HepG2 (cell line): Measurements from ENCODE around the gene COX7A2L. TPM values are rescaled to one million over a fixed set of nuclear protein-coding genes. Genes with fewer than 3 reads are reported as not detected.

Experiments used
- ATAC-seq: fragments of 200-7000 bp; cut with Tn5 transposase; 3 replicates; pipeline ENCODE4 v1.9.1; 2020; ENCODE audit warnings: mild to moderate bottlenecking, moderate library complexity
- BruUV-seq: library from RNA; stranded (reverse); fragments of 400-500 nt; replicated peaks from 2 replicates; lab custom pipeline; 2021; lab: Mats Ljungman, UMichigan
- CTCF ChIA-PET: fragments of 300-600 bp; formaldehyde crosslinking; extraction: SDS; loops from one replicate; lab custom pipeline; 2021; ENCODE audit warnings: low total read pairs, inconsistent platforms, low intra/inter-chr PET ratio; lab: Yijun Ruan, JAX
- POLR2A ChIA-PET: fragments of 350-600 bp; sonication (Branson Sonifier 250); formaldehyde crosslinking; loops from one replicate; lab custom pipeline; 2020; ENCODE audit warnings: antibody characterized with exemption, inconsistent platforms; lab: Yijun Ruan, JAX
- DNase-seq: peaks from one replicate; pipeline ENCODE4 v3.0.0-alpha.2; 2015; ENCODE audit warnings: low spot score
- FAIRE-seq: peaks from 3 replicates; lab custom pipeline; 2011; peaks lifted over from hg19 to GRCh38; lab: Jason Lieb, UNC
- H2AFZ ChIP-seq: one replicate; pipeline ENCODE4 v1.6.1; 2011; ENCODE audit warnings: low read length, inconsistent platforms
- H3K27ac ChIP-seq: fragments of 300-600 bp; 3 replicates; pipeline ENCODE4 v1.8.0; 2011; ENCODE audit warnings: mixed run types, mild to moderate bottlenecking, mixed read lengths, low read length, inconsistent platforms; ENCODE audit not compliant: insufficient read depth; ENCODE audit errors: extremely low read length
- H3K27me3 ChIP-seq, 2 experiments: fragments of 200-600 bp in 1 of 2; 2 replicates in 1 of 2; 3 replicates in 1 of 2; pipeline versions ENCODE4 v1.6.0 to v1.8.0; 2011; ENCODE audit warnings: low read length in 2 of 2, mild to moderate bottlenecking in 2 of 2, moderate library complexity in 2 of 2, inconsistent platforms in 1 of 2; ENCODE audit not compliant: insufficient read depth in 2 of 2, control insufficient read depth in 1 of 2
- H3K36me3 ChIP-seq, 2 experiments: fragments of 200-600 bp in 1 of 2; replicated peaks in 1 of 2; 2 replicates in 1 of 2; 3 replicates in 1 of 2; pipeline versions ENCODE4 v1.5.1 to v1.8.0; 2011; ENCODE audit warnings: low read length in 2 of 2, inconsistent platforms in 1 of 2; ENCODE audit not compliant: insufficient read depth in 2 of 2, control insufficient read depth in 1 of 2
- H3K4me1 ChIP-seq: 2 replicates; pipeline ENCODE4 v1.5.1; 2012; ENCODE audit warnings: low read length, inconsistent platforms; ENCODE audit not compliant: insufficient read depth
- H3K4me2 ChIP-seq: 2 replicates; pipeline ENCODE4 v1.6.0; 2011; ENCODE audit warnings: low read depth, low read length, inconsistent platforms
- H3K4me3 ChIP-seq, 3 experiments: fragments of 200-600 bp in 1 of 3; sonication (generic), shearing (Covaris generic) in 1 of 3; replicated peaks in 1 of 3; 2 replicates each; pipeline ENCODE4 v1.5.1; 2011 to 2016; ENCODE audit warnings: low read length in 3 of 3, inconsistent platforms in 2 of 3, low read depth in 2 of 3, mild to moderate bottlenecking in 2 of 3, control low read depth in 1 of 3, mixed read lengths in 1 of 3; ENCODE audit not compliant: insufficient read depth in 1 of 3
- H3K79me2 ChIP-seq: one replicate; pipeline ENCODE4 v1.6.1; 2011; ENCODE audit warnings: low read length, inconsistent platforms; ENCODE audit not compliant: insufficient read depth
- H3K9ac ChIP-seq: 2 replicates; pipeline ENCODE4 v1.6.0; 2011; ENCODE audit warnings: mild to moderate bottlenecking, low read depth, low read length, inconsistent platforms; ENCODE audit not compliant: insufficient read depth
- H3K9me3 ChIP-seq: 2 replicates; pipeline ENCODE4 v1.5.1; 2012; ENCODE audit warnings: mild to moderate bottlenecking, low read length
- H4K20me1 ChIP-seq: 2 replicates; pipeline ENCODE4 v1.6.0; 2011; ENCODE audit warnings: inconsistent platforms, mild to moderate bottlenecking, low read length, moderate library complexity; ENCODE audit not compliant: insufficient read depth
- AGO2 ChIP-seq: fragments of 200-400 bp; formaldehyde crosslinking; optimal IDR thresholded peaks from 2 replicates; pipeline ENCODE3; 2017; ENCODE audit warnings: mild to moderate bottlenecking, low read depth, low read length, moderate library complexity
- FIP1L1 ChIP-seq: fragments of 200-400 bp; formaldehyde crosslinking; IDR thresholded peaks from 2 replicates; pipeline ENCODE4 v1.6.1; 2018; ENCODE audit warnings: low read depth, mild to moderate bottlenecking, low read length, moderate library complexity, borderline replicate concordance; ENCODE audit not compliant: insufficient read depth
- IKZF4 ChIP-seq: sonication (generic); formaldehyde crosslinking; IDR thresholded peaks from 2 replicates; pipeline ENCODE4 v1.5.1; 2020; ENCODE audit warnings: borderline replicate concordance, mild to moderate bottlenecking, low read depth, missing genetic modification reagents; ENCODE audit errors: not compliant biosample characterization
- MAFF ChIP-seq: IDR thresholded peaks from 2 replicates; pipeline ENCODE4 v1.6.1; 2011; ENCODE audit warnings: low read depth, low read length, improper control_type of control experiment
- MED8 ChIP-seq: sonication (generic); formaldehyde crosslinking; IDR thresholded peaks from 2 replicates; pipeline ENCODE4 v1.8.1; 2023; ENCODE audit warnings: mild to moderate bottlenecking, missing genetic modification reagents; ENCODE audit not compliant: insufficient replicate concordance
- PAX8 ChIP-seq: sonication (generic); formaldehyde crosslinking; IDR thresholded peaks from 2 replicates; pipeline ENCODE4 v1.8.0; 2022; ENCODE audit warnings: mild to moderate bottlenecking, missing genetic modification reagents, borderline replicate concordance
- PHF21A ChIP-seq: sonication (generic); formaldehyde crosslinking; IDR thresholded peaks from 2 replicates; pipeline ENCODE4 v1.5.0; 2020; ENCODE audit warnings: mild to moderate bottlenecking, missing genetic modification reagents
- REXO4 ChIP-seq: sonication (generic); formaldehyde crosslinking; IDR thresholded peaks from 2 replicates; pipeline ENCODE4 v1.8.0; 2022; ENCODE audit warnings: missing genetic modification reagents, mild to moderate bottlenecking, borderline replicate concordance
- ZBTB7B ChIP-seq: sonication (generic); formaldehyde crosslinking; IDR thresholded peaks from 2 replicates; pipeline ENCODE4 v1.4.0; 2020; ENCODE audit warnings: missing genetic modification reagents
- ZIK1 ChIP-seq: sonication (generic); formaldehyde crosslinking; IDR thresholded peaks from 2 replicates; pipeline ENCODE4 v1.5.0; 2020; ENCODE audit warnings: mild to moderate bottlenecking, low read depth, missing genetic modification reagents, borderline replicate concordance
- ZNF496 ChIP-seq: sonication (generic); formaldehyde crosslinking; IDR thresholded peaks from 2 replicates; pipeline ENCODE4 v1.8.1; 2023; ENCODE audit warnings: mild to moderate bottlenecking, moderate library complexity, missing genetic modification reagents; ENCODE audit not compliant: insufficient replicate concordance
- ZNF562 ChIP-seq: sonication (generic); formaldehyde crosslinking; IDR thresholded peaks from 2 replicates; pipeline ENCODE4 v1.8.0; 2022; ENCODE audit warnings: missing genetic modification reagents, borderline replicate concordance
- ZNF687 ChIP-seq: sonication (generic); formaldehyde crosslinking; IDR thresholded peaks from 2 replicates; pipeline ENCODE4 v1.5.1; 2020; ENCODE audit warnings: mild to moderate bottlenecking, missing genetic modification reagents, moderate library complexity
- ZNF777 ChIP-seq: sonication (generic); formaldehyde crosslinking; IDR thresholded peaks from 2 replicates; pipeline ENCODE4 v1.4.0; 2020; ENCODE audit warnings: missing genetic modification reagents
- WGBS: methylation state at CpG from one replicate; pipeline ENCODE4 v1.1.6; 2017; ENCODE audit warnings: low lambda C conversion rate; 5-methylcytosine and 5-hydroxymethylcytosine counted together
- in situ Hi-C: cut with HindIII; loops from 2 replicates; pipeline ENCODE4 v1.10.0; 2017; ENCODE audit warnings: low pct_unique_long_range_greater_than_20kb; ENCODE audit not compliant: extremely low pct_ligation_motif_present
- intact Hi-C: fragments of 100-400 bp; cut with micrococcal nuclease; formaldehyde crosslinking; loops from one replicate; pipeline ENCODE4 v1.10.0; 2022; ENCODE audit not compliant: unreplicated experiment
- polyA plus RNA-seq, 8 experiments: library from polyadenylated mRNA; depleted of rRNA in 3 of 8; stranded (reverse) in 7 of 8; unstranded in 1 of 8; fragments of >200 nt; fragmentation: Illumina TruSeq in 4 of 8; extraction: Trizol in 4 of 8; gene quantifications; 2 replicates each; pipeline versions ENCODE4 v1.2.1 to v1.2.3, GENCODE V29; 2011 to 2016; ENCODE audit warnings: low read depth in 4 of 8, missing spikeins in 1 of 8, mixed read lengths in 1 of 8; ENCODE audit not compliant: insufficient read depth in 1 of 8
- total RNA-seq, 5 experiments: library from RNA; depleted of rRNA; stranded (reverse); fragments of >200 nt; fragmentation: Illumina TruSeq; extraction: Trizol; gene quantifications; 2 replicates each; pipeline ENCODE4 v1.2.3, GENCODE V29; 2016; ENCODE audit warnings: low read depth in 1 of 5
- TF ChIP-seq, protein P1 (sequence below): sonication (generic); formaldehyde crosslinking; IDR thresholded peaks from 2 replicates; pipeline ENCODE4 v1.8.0; 2023; ENCODE audit warnings: mild to moderate bottlenecking, missing genetic modification reagents
- TF ChIP-seq, protein P2 (sequence below): sonication (generic); formaldehyde crosslinking; IDR thresholded peaks from 2 replicates; pipeline ENCODE4 v1.5.1; 2020; ENCODE audit warnings: missing genetic modification reagents, mild to moderate bottlenecking, borderline replicate concordance

COX7A2L gene
- total and polyA plus RNA-seq, 2 of the 13 experiments (the other 11 are each of a cell fraction or from before 2014, with no cell fraction given) = 155 to 201 TPM

DNA sequence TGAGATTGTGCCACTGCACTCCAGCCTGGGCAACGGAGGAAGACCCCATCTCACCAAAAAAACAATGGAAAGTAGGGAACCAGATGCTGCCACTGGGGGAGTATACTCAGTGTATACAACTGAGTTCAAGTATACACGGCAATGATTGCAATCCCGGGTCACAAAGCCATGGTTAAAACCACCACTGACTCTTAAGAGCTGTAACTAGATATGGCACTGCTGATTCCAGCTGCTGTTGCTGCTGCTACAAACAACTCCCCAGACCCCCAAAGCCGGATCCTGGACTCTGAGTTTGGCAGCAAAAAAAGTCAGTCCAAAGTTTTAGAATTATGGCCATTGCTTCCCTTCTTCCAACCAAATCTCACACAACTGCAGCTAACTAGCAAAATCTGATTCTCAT is 43.7 kb upstream of the COX7A2L start:
- CTCF ChIA-PET = no interaction called here
- intact Hi-C loops (no loop called here), in situ Hi-C loops (no loop called here)
- no peak for FAIRE-seq
- no peak overlapping the region for H3K9ac ChIP-seq
- H3K4me3 ChIP-seq = no peak overlapping the region
- no peaks in the 10 kb centered on the region for H3K9me3 ChIP-seq
- H3K79me2 ChIP-seq = no peaks in the 10 kb centered on the region
- BruUV-seq = no TSS peak
- no peaks in the 10 kb centered on the region for H3K4me1 ChIP-seq
- H3K27ac ChIP-seq = no peak overlapping the region
- POLR2A ChIA-PET = no interaction called here
- H4K20me1 ChIP-seq = no peaks in the 10 kb centered on the region
- DNase-seq = no peak
- H3K4me2 ChIP-seq = no peak overlapping the region
- WGBS = 39% methylated on average over 4 of the region's 4 CpGs
- no peak overlapping the region for H2AFZ ChIP-seq
- no peaks in the 10 kb centered on the region for H3K36me3 ChIP-seq
- H3K27me3 ChIP-seq = no peaks in the 10 kb centered on the region
- ATAC-seq = no peak
- TF ChIP-seq AGO2 = no peak
- TF ChIP-seq, protein P1, sequence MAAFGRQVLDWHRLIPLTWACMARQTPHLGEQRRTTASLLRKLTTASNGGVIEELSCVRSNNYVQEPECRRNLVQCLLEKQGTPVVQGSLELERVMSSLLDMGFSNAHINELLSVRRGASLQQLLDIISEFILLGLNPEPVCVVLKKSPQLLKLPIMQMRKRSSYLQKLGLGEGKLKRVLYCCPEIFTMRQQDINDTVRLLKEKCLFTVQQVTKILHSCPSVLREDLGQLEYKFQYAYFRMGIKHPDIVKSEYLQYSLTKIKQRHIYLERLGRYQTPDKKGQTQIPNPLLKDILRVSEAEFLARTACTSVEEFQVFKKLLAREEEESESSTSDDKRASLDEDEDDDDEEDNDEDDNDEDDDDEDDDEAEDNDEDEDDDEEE = no peak
- no peak for TF ChIP-seq ZNF562 (CRISPR knock-in tag)
- TF ChIP-seq MED8 (CRISPR knock-in tag) = no peak
- no peak for TF ChIP-seq ZNF777 (CRISPR knock-in tag)
- TF ChIP-seq ZIK1 (CRISPR knock-in tag) = no peak
- no peak for TF ChIP-seq ZNF496 (CRISPR knock-in tag)
- no peak for TF ChIP-seq IKZF4 (CRISPR knock-in tag)
- no peak for TF ChIP-seq MAFF
- no peak for TF ChIP-seq PHF21A (CRISPR knock-in tag)
- TF ChIP-seq FIP1L1 = no peak
- TF ChIP-seq ZBTB7B (CRISPR knock-in tag) = no peak
- no peak for TF ChIP-seq ZNF687 (CRISPR knock-in tag)
- TF ChIP-seq REXO4 (CRISPR knock-in tag) = no peak
- no peak for TF ChIP-seq PAX8 (CRISPR knock-in tag)
- TF ChIP-seq, protein P2, sequence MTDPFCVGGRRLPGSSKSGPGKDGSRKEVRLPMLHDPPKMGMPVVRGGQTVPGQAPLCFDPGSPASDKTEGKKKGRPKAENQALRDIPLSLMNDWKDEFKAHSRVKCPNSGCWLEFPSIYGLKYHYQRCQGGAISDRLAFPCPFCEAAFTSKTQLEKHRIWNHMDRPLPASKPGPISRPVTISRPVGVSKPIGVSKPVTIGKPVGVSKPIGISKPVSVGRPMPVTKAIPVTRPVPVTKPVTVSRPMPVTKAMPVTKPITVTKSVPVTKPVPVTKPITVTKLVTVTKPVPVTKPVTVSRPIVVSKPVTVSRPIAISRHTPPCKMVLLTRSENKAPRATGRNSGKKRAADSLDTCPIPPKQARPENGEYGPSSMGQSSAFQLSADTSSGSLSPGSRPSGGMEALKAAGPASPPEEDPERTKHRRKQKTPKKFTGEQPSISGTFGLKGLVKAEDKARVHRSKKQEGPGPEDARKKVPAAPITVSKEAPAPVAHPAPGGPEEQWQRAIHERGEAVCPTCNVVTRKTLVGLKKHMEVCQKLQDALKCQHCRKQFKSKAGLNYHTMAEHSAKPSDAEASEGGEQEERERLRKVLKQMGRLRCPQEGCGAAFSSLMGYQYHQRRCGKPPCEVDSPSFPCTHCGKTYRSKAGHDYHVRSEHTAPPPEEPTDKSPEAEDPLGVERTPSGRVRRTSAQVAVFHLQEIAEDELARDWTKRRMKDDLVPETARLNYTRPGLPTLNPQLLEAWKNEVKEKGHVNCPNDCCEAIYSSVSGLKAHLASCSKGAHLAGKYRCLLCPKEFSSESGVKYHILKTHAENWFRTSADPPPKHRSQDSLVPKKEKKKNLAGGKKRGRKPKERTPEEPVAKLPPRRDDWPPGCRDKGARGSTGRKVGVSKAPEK (CRISPR knock-in tag) = no peak
